Stomach (tissue), 9 donors: ENCODE measurements around the gene MAP3K19. TPM values are rescaled to one million over a fixed set of nuclear protein-coding genes. Genes with fewer than 3 reads are reported as not detected.

Experiments
- DNase-seq, 2 donors: peaks; one replicate each; pipeline versions ENCODE4 v3.0.0 to v3.0.0-alpha.2; 2013 to 2019
- H3K27ac ChIP-seq, 5 donors: fragments of 200-600 bp in 4 of 5; sonication (generic) in 4 of 5; one replicate each; pipeline ENCODE4 v1.5.1; 2013 to 2019; ENCODE audit warnings: mild to moderate bottlenecking in 1 of 5, moderate library complexity in 1 of 5
- H3K27me3 ChIP-seq, 3 donors: fragments of 200-600 bp; sonication (generic); one replicate each; pipeline ENCODE4 v1.5.1; 2017 to 2019; ENCODE audit warnings: mixed run types in 1 of 3
- H3K36me3 ChIP-seq, 4 donors: fragments of 200-600 bp; sonication (generic); 1 replicate in 3 of 4; 2 replicates in 1 of 4; pipeline ENCODE4 v1.5.1; 2016 to 2019
- H3K4me1 ChIP-seq, 4 donors: fragments of 200-600 bp; sonication (generic); one replicate each; pipeline ENCODE4 v1.5.1; 2016 to 2019
- H3K4me3 ChIP-seq, 4 donors: fragments of 200-600 bp; sonication (generic) in 3 of 4; one replicate each; pipeline ENCODE4 v1.5.1; 2016 to 2019; ENCODE audit warnings: mild to moderate bottlenecking in 1 of 4
- H3K9me3 ChIP-seq, 4 donors: fragments of 200-600 bp; sonication (generic); one replicate each; pipeline ENCODE4 v1.5.1; 2016 to 2019
- CTCF ChIP-seq, 7 experiments: fragments of 450-650 bp in 4 of 7; fragments of 200-600 bp in 3 of 7; sonication (generic) in 3 of 7; IDR thresholded peaks; one replicate each; pipeline ENCODE4 v1.5.1; 2016 to 2019; ENCODE audit warnings: antibody characterized with exemption in 7 of 7, control low read depth in 2 of 7, mild to moderate bottlenecking in 1 of 7
- EP300 ChIP-seq: sonication (generic); formaldehyde crosslinking; IDR thresholded peaks from one replicate; pipeline ENCODE4 v1.6.1; 2017; ENCODE audit warnings: antibody characterized with exemption
- POLR2A ChIP-seq, 4 donors: fragments of 450-650 bp; IDR thresholded peaks; one replicate each; pipeline ENCODE4 v1.6.1; 2016; ENCODE audit warnings: antibody characterized with exemption in 4 of 4, control low read depth in 2 of 4, mild to moderate bottlenecking in 1 of 4, moderate library complexity in 1 of 4
- POLR2AphosphoS5 ChIP-seq, 3 donors: sonication (generic); formaldehyde crosslinking; IDR thresholded peaks; one replicate each; pipeline ENCODE4 v1.6.1; 2016; ENCODE audit warnings: antibody characterized with exemption in 3 of 3
- WGBS, 5 donors: extraction: QIAGEN DNeasy Blood & Tissue Kit in 3 of 5; methylation state at CpG; one replicate each; pipeline versions ENCODE4 v1.1.5 to v1.1.7; 2013 to 2018; 5-methylcytosine and 5-hydroxymethylcytosine counted together
- intact Hi-C: fragments of 100-400 bp; cut with DNase I; formaldehyde crosslinking; loops from one replicate; pipeline ENCODE4 v1.15.1; 2023; ENCODE audit warnings: low total_unique reads
- polyA plus RNA-seq, 3 donors: library from polyadenylated mRNA; stranded (reverse); fragments of 200-250 nt; gene quantifications; one replicate each; pipeline ENCODE4 v1.2.3, GENCODE V29; 2013
- total RNA-seq, 5 donors: library from RNA; depleted of rRNA; stranded (reverse); fragments of >200 nt; gene quantifications; one replicate each; pipeline versions ENCODE4 v1.1.0 to v1.2.3, GENCODE V29; 2014 to 2016
- donor health status: healthy with polysubstance abuse.
- donor health status: Bipolar disorder and iron deficiency.
- donor health status: healthy.

MAP3K19 gene
- total and polyA plus RNA-seq, 8 donors = 1.1 TPM; not detected in 7

GRCh38 chr2:134924912-134925311 is 122.3 kb downstream of the MAP3K19 start:
- H3K36me3 ChIP-seq = peaks cover 0 to 16% (median 5%) of the 10 kb centered on the region in 4 donors
- DNase-seq = no peak
- 92 to 97% (median 95%) methylated on average over 1 of the region's 1 CpG for WGBS, 5 donors
- intact Hi-C loops = no loop called here
- H3K27me3 ChIP-seq = no peaks in the 10 kb centered on the region
- H3K4me3 ChIP-seq = no peak overlapping the region
- H3K27ac ChIP-seq = no peak overlapping the region
- TF ChIP-seq POLR2A (IDR thresholded peaks at IDR 0.05) (no peak), CTCF (IDR thresholded peaks at IDR 0.05) (no peak), EP300 (no peak), POLR2AphosphoS5 (IDR thresholded peaks at IDR 0.05) (no peak)
- H3K9me3 ChIP-seq = no peaks in the 10 kb centered on the region
- H3K4me1 ChIP-seq = peaks cover 62 to 100% (median 85%) of the 10 kb centered on the region in 4 donors

- H3K9me3 ChIP-seq = no peaks in the 10 kb centered on the region
- peak; percentile 51 to 73 for DNase-seq
- H3K27ac ChIP-seq = peak overlapping the region; percentile 96 to 99 (median 99)
- TF ChIP-seq POLR2AphosphoS5 (IDR thresholded peaks at IDR 0.05) (peak in 2 of 3 donors; percentile 18 to 35), EP300 (no peak)
- peaks cover 39 to 61% (median 53%) of the 10 kb centered on the region in 4 donors for H3K4me1 ChIP-seq
- H3K4me3 ChIP-seq = peak overlapping the region; percentile 76 to 97 (median 84)
- no peaks in the 10 kb centered on the region for H3K27me3 ChIP-seq
- H3K36me3 ChIP-seq = peaks cover 0 to 12% (median 5%) of the 10 kb centered on the region in 4 donors
- intact Hi-C loops = no loop called here
- 1 to 2% (median 1%) methylated on average over 30 of the region's 30 CpGs for WGBS, 5 donors
Measured at GRCh38 chr2:134919341-134920210, 127.7 kb downstream of the MAP3K19 start.

DNA sequence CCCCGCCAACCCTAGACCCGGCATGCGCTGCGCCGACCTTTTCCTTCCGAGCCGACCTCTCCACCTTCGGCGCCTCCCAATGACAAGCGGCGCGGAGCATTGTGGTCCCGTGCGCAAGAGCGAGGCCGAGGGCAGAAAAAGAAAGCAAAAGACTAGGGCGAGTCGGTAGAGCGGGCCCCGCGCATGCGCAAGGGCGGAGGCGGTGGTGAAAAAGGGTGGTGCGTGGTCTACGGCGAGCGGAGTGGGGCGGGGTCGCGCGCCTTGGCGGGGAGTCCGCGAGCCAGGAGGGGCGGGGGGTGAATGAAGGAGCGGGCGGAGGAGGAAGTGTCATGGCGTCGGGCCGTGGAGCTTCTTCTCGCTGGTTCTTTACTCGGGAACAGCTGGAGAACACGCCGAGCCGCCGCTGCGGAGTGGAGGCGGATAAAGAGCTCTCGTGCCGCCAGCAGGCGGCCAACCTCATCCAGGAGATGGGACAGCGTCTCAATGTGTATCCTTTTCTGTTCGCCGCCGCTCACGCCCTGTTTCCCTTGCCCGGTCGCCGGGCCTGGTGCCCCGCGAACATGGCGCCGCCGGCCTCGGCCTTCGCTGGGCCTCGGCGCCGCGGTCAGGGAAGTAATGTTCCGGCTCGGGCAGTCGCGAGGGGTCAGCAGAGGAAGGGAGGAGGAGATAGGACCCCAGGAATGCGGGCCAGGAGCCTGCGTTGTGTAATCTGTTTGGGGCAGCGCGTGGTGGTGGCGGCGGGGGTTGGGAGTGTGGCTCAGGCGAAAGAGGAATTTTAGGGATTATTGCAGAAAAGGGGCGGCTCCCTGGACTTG is 128.5 kb downstream of the MAP3K19 start, which contains the start of gene CCNT2:
Gene CCNT2, plus strand, starts transcription at position 297 of the 815 bp plus-strand sequence. Its CDS starts 33 bp downstream, at position 330.
- peak within 1 kb of the TSS; percentile 96 to 99 (median 99) for H3K27ac ChIP-seq
- WGBS, 5 donors = 0 to 1% (median 1%) methylated on average over 54 to 83 of the region's 83 CpGs
- peaks cover 0 to 6% (median 0%) of the 10 kb centered on the region in 4 donors for H3K36me3 ChIP-seq
- H3K4me3 ChIP-seq = peak within 1 kb of the TSS; percentile 76 to 97 (median 84)
- H3K27me3 ChIP-seq = no peaks in the 10 kb centered on the region
- intact Hi-C loops = no loop called here
- TF ChIP-seq POLR2AphosphoS5 (IDR thresholded peaks at IDR 0.05) = peak; percentile 89 to 98 (median 97)
- TF ChIP-seq EP300 = no peak
- TF ChIP-seq POLR2A (IDR thresholded peaks at IDR 0.05) = peak in 1 of 4 donors; percentile 9
- peaks cover 37 to 52% (median 45%) of the 10 kb centered on the region in 4 donors for H3K4me1 ChIP-seq
- H3K9me3 ChIP-seq = no peaks in the 10 kb centered on the region
- DNase-seq = peak; percentile 99 to 100

- Histone ChIP-seq H3K27me3 (no peaks in the 10 kb centered on the region), H3K4me1 (peaks cover 32 to 45% (median 38%) of the 10 kb centered on the region in 4 donors), H3K9me3 (no peaks in the 10 kb centered on the region), H3K4me3 (peak overlapping the region; percentile 76 to 97 (median 84)), H3K36me3 (peaks cover 0 to 6% (median 0%) of the 10 kb centered on the region in 4 donors), H3K27ac (peak overlapping the region; percentile 96 to 99 (median 99))
- TF ChIP-seq POLR2AphosphoS5 (IDR thresholded peaks at IDR 0.05) (peak; percentile 72 to 96 (median 85)), EP300 (no peak), CTCF (IDR thresholded peaks at IDR 0.05) (peak in 4 of 7 experiments; percentile 9 to 36 (median 22)), POLR2A (IDR thresholded peaks at IDR 0.05) (peak in 2 of 4 donors; percentile 40 to 78)
- 0 to 2% (median 0%) methylated on average over 29 to 38 of the region's 38 CpGs for WGBS, 5 donors
- peak; percentile 89 to 97 for DNase-seq
- intact Hi-C loops = no loop called here
Measured at GRCh38 chr2:134917888-134918525, 129.2 kb downstream of the MAP3K19 start.
